ENCODE measurements around the gene HSPBP1. TPM values are rescaled to one million over a fixed set of nuclear protein-coding genes. Genes with fewer than 3 reads are reported as not detected.

Gene HSPBP1
- total RNA-seq, 1 donor from 2014 or later, result 16.1 TPM

GRCh38 chr19:55305983-55306562 lies 26.2 kb upstream of the HSPBP1 start:
- intact Hi-C loops (cut with DNase I), result no loop called here
- DNase-seq (ENCODE audit: low spot score) (no peak), ATAC-seq (no peak)

GRCh38 chr19:55305491-55305890 lies 25.6 kb upstream of the HSPBP1 start:
- intact Hi-C loops (cut with DNase I), result no loop called here
- ATAC-seq (peak; percentile 75), DNase-seq (ENCODE audit: low spot score) (no peak)

GRCh38 chr19:55304980-55305379 lies 25.1 kb upstream of the HSPBP1 start:
- DNase-seq (ENCODE audit: low spot score) (no peak), ATAC-seq (no peak)
- intact Hi-C loops (cut with DNase I), result loop anchor here (5.0 kb wide), 1 partner anchor 77 kb away; the partner anchor contains the start of gene TMEM238

- intact Hi-C loops (cut with DNase I), result loop anchor here (5.0 kb wide), 1 partner anchor 78 kb away; the partner anchor contains the start of gene TMEM238
- ATAC-seq (no peak), DNase-seq (ENCODE audit: low spot score) (no peak)
Measured at GRCh38 chr19:55304279-55304978, 24.5 kb upstream of the HSPBP1 start.

- DNase-seq (ENCODE audit: low spot score), result no peak
- intact Hi-C loops (cut with DNase I), result loop anchor here (5.0 kb wide), 1 partner anchor 79 kb away; the partner anchor contains the start of gene TMEM238
- ATAC-seq, result no peak
Measured at GRCh38 chr19:55303477-55303876, 23.6 kb upstream of the HSPBP1 start.

- ATAC-seq (no peak), DNase-seq (ENCODE audit: low spot score) (no peak)
- intact Hi-C loops (cut with DNase I), result loop anchor here (5.0 kb wide), 1 partner anchor 80 kb away; the partner anchor contains the start of gene TMEM238
Measured at GRCh38 chr19:55302318-55302703, 22.4 kb upstream of the HSPBP1 start.

- ATAC-seq, result peak; percentile 93
- DNase-seq (ENCODE audit: low spot score), result peak; percentile 95
- intact Hi-C loops (cut with DNase I), result loop anchor here (5.0 kb wide), 1 partner anchor 81 kb away; the partner anchor contains the start of gene TMEM238
Measured at GRCh38 chr19:55301459-55302317, 21.8 kb upstream of the HSPBP1 start.

GRCh38 chr19:55300886-55301458 lies 21.1 kb upstream of the HSPBP1 start:
- DNase-seq (ENCODE audit: low spot score) (no peak), ATAC-seq (no peak)
- intact Hi-C loops (cut with DNase I), result loop anchor here (5.0 kb wide), 1 partner anchor 81 kb away; the partner anchor contains the start of gene TMEM238

- ATAC-seq (no peak), DNase-seq (ENCODE audit: low spot score) (no peak)
- intact Hi-C loops (cut with DNase I), result loop anchor here (5.0 kb wide), 1 partner anchor 82 kb away; the partner anchor contains the start of gene TMEM238
Measured at GRCh38 chr19:55299991-55300390, 20.1 kb upstream of the HSPBP1 start.

GRCh38 chr19:55297267-55297666 lies 17.4 kb upstream of the HSPBP1 start:
- DNase-seq (ENCODE audit: low spot score) (no peak), ATAC-seq (no peak)
- intact Hi-C loops (cut with DNase I), result no loop called here

GRCh38 chr19:55289117-55289796 lies 9.3 kb upstream of the HSPBP1 start:
- no peak for DNase-seq (ENCODE audit: low spot score)
- ATAC-seq, result no peak
- intact Hi-C loops (cut with DNase I), result no loop called here

GRCh38 chr19:55287361-55288079 lies 7.6 kb upstream of the HSPBP1 start:
- ATAC-seq, result no peak
- intact Hi-C loops (cut with DNase I), result no loop called here

GRCh38 chr19:55285229-55285890 lies 5.5 kb upstream of the HSPBP1 start:
- DNase-seq (ENCODE audit: low spot score) (no peak), ATAC-seq (peak; percentile 4)
- intact Hi-C loops (cut with DNase I), result no loop called here

More at GRCh38 chr19:55287361-55288079, 7.6 kb upstream of the HSPBP1 start:
- no peak for DNase-seq (ENCODE audit: low spot score)

GRCh38 chr19:55284405-55285058 lies 4.6 kb upstream of the HSPBP1 start:
- DNase-seq (ENCODE audit: low spot score), result no peak
- intact Hi-C loops (cut with DNase I), result no loop called here

GRCh38 chr19:55283548-55284377 lies 3.9 kb upstream of the HSPBP1 start, which contains the start of gene BRSK1:
Gene BRSK1 (plus strand): TSS chr19:55283997. CDS start chr19:55284443, 446 bp downstream.
- DNase-seq (ENCODE audit: low spot score) (peak; percentile 73), ATAC-seq (no peak)
- intact Hi-C loops (cut with DNase I), result no loop called here

More at GRCh38 chr19:55284405-55285058, 4.6 kb upstream of the HSPBP1 start:
- ATAC-seq, result no peak

- intact Hi-C loops (cut with DNase I), result no loop called here
Measured at GRCh38 chr19:55279340-55279739, 570 bp downstream of the HSPBP1 start.

More at GRCh38 chr19:55279340-55279739, 570 bp downstream of the HSPBP1 start:
- ATAC-seq (no peak), DNase-seq (ENCODE audit: low spot score) (no peak)
